SK-N-SH (cell line): ENCODE data around the gene SF3A2. TPM values are rescaled to one million over a fixed set of nuclear protein-coding genes. Genes with fewer than 3 reads are reported as not detected.

Source experiments
- CTCF ChIA-PET: fragments of 300-600, 350-600 bp; formaldehyde crosslinking; extraction: SDS; loops from one replicate; lab custom pipeline; 2021; lab: Yijun Ruan, JAX
- POLR2A ChIA-PET: fragments of 350-600 bp; sonication (Branson Sonifier 250); formaldehyde crosslinking; extraction: SDS; loops from one replicate; lab custom pipeline; 2020; ENCODE audit warnings: antibody characterized with exemption, inconsistent platforms; lab: Yijun Ruan, JAX
- DNase-seq: peaks from one replicate; pipeline ENCODE4 v3.0.0; 2012
- H2AFZ ChIP-seq: fragments of 200-600 bp; sonication (generic); 2 replicates; pipeline ENCODE4 v1.8.1; 2016; ENCODE audit warnings: antibody characterized with exemption, mild to moderate bottlenecking, low read depth
- H3F3A ChIP-seq: fragments of 200-600 bp; sonication (generic); replicated peaks from 2 replicates; pipeline ENCODE3; 2016; ENCODE audit warnings: antibody characterized with exemption, mild to moderate bottlenecking; ENCODE audit not compliant: insufficient read depth
- H3K27ac ChIP-seq, 2 experiments: fragments of 200-500 bp in 1 of 2; fragments of 200-600 bp in 1 of 2; sonication (Bioruptor generic) in 1 of 2; sonication (generic), shearing (Covaris generic) in 1 of 2; 2 replicates each; pipeline versions ENCODE4 v1.5.1 to v1.6.1; 2014 to 2016; ENCODE audit warnings: low read depth in 2 of 2, inconsistent platforms in 1 of 2, low read length in 1 of 2, mild to moderate bottlenecking in 1 of 2, mixed read lengths in 1 of 2
- H3K27me3 ChIP-seq: fragments of 200-600 bp; sonication (generic), shearing (Covaris generic); 2 replicates; pipeline ENCODE4 v1.6.1; 2016; ENCODE audit warnings: mixed run types; ENCODE audit not compliant: insufficient read depth
- H3K36me3 ChIP-seq, 2 experiments: fragments of 200-500 bp in 1 of 2; fragments of 200-600 bp in 1 of 2; sonication (Bioruptor generic) in 1 of 2; sonication (generic) in 1 of 2; replicated peaks in 1 of 2; 2 replicates each; pipeline versions ENCODE3 to v1.5.1; 2014 to 2016; ENCODE audit warnings: low read length in 1 of 2, mild to moderate bottlenecking in 1 of 2; ENCODE audit not compliant: insufficient read depth in 2 of 2, control insufficient read depth in 1 of 2
- H3K4me1 ChIP-seq, 2 experiments: fragments of 200-500 bp in 1 of 2; fragments of 200-600 bp in 1 of 2; sonication (Bioruptor generic) in 1 of 2; sonication (generic), shearing (Covaris generic) in 1 of 2; 2 replicates each; pipeline versions ENCODE4 v1.5.1 to v1.6.1; 2014 to 2016; ENCODE audit warnings: low read depth in 1 of 2, low read length in 1 of 2, mixed run types in 1 of 2; ENCODE audit not compliant: insufficient read depth in 2 of 2, control insufficient read depth in 1 of 2
- H3K4me2 ChIP-seq: fragments of 200-600 bp; sonication (generic), shearing (Covaris generic); 2 replicates; pipeline ENCODE4 v1.6.1; 2017; ENCODE audit warnings: mixed run types
- H3K4me3 ChIP-seq, 2 experiments: fragments of 200-500 bp in 1 of 2; fragments of 200-600 bp in 1 of 2; sonication (Bioruptor generic) in 1 of 2; sonication (generic), shearing (Covaris generic) in 1 of 2; 2 replicates each; pipeline versions ENCODE4 v1.5.1 to v1.8.1; 2014 to 2016; ENCODE audit warnings: low read depth in 2 of 2, inconsistent platforms in 1 of 2, low read length in 1 of 2, mild to moderate bottlenecking in 1 of 2, mixed read lengths in 1 of 2, moderate library complexity in 1 of 2
- H3K79me2 ChIP-seq: fragments of 200-600 bp; sonication (generic); 2 replicates; pipeline ENCODE4 v1.8.1; 2017; ENCODE audit warnings: mild to moderate bottlenecking; ENCODE audit not compliant: insufficient read depth
- H3K9ac ChIP-seq: fragments of 200-600 bp; sonication (generic); 2 replicates; pipeline ENCODE4 v1.6.1; 2017; ENCODE audit warnings: mixed run types
- H3K9me2 ChIP-seq: fragments of 200-600 bp; sonication (generic); 2 replicates; pipeline ENCODE4 v1.6.1; 2017; ENCODE audit warnings: mixed run types
- H3K9me3 ChIP-seq: fragments of 200-600 bp; sonication (generic); 2 replicates; pipeline ENCODE4 v1.6.1; 2017; ENCODE audit warnings: mixed run types, mild to moderate bottlenecking, moderate library complexity
- H4K20me1 ChIP-seq: fragments of 200-600 bp; sonication (generic); 2 replicates; pipeline ENCODE4 v1.6.1; 2017; ENCODE audit warnings: mild to moderate bottlenecking, mixed run types; ENCODE audit not compliant: insufficient read depth
- CHD2 ChIP-seq: fragments of 150-350 bp; IDR thresholded peaks from 2 replicates; pipeline ENCODE4 v1.6.1; 2018; ENCODE audit warnings: low read length; ENCODE audit not compliant: partially characterized antibody
- CTCF ChIP-seq: fragments of 200-600 bp; sonication (generic); IDR thresholded peaks from 2 replicates; pipeline ENCODE4 v1.6.1; 2017; ENCODE audit warnings: antibody characterized with exemption, mild to moderate bottlenecking, moderate library complexity
- FOSL2 ChIP-seq: IDR thresholded peaks from 2 replicates; pipeline ENCODE4 v1.4.0; 2012; ENCODE audit warnings: low read depth, mild to moderate bottlenecking, moderate library complexity, borderline replicate concordance
- GABPA ChIP-seq: IDR thresholded peaks from 2 replicates; pipeline ENCODE4 v1.4.0; 2012; ENCODE audit warnings: low read depth, mild to moderate bottlenecking
- GATA2 ChIP-seq: sonication (generic); formaldehyde crosslinking; IDR thresholded peaks from 2 replicates; pipeline ENCODE4 v1.5.0; 2020; ENCODE audit warnings: mild to moderate bottlenecking, missing genetic modification reagents
- JUND ChIP-seq: IDR thresholded peaks from 2 replicates; pipeline ENCODE4 v1.4.0; 2012
- NFIC ChIP-seq: IDR thresholded peaks from 2 replicates; pipeline ENCODE4 v1.4.0; 2012; ENCODE audit warnings: borderline replicate concordance
- PBX3 ChIP-seq: IDR thresholded peaks from 2 replicates; pipeline ENCODE4; 2012
- POLR2AphosphoS5 ChIP-seq: IDR thresholded peaks from 2 replicates; pipeline ENCODE4 v1.6.1; 2012; ENCODE audit warnings: low read depth, low read length
- RAD21 ChIP-seq: IDR thresholded peaks from 2 replicates; pipeline ENCODE4 v1.6.1; 2012; ENCODE audit warnings: mild to moderate bottlenecking, low read length
- SIN3A ChIP-seq: IDR thresholded peaks from 2 replicates; pipeline ENCODE4 v1.6.1; 2012; ENCODE audit warnings: low read depth, mild to moderate bottlenecking, low read length, moderate library complexity, borderline replicate concordance
- SMC3 ChIP-seq: IDR thresholded peaks from 2 replicates; pipeline ENCODE4 v1.6.1; 2012; ENCODE audit warnings: low read depth, low read length, improper control_type of control experiment
- TAF1 ChIP-seq: IDR thresholded peaks from 2 replicates; pipeline ENCODE4 v1.6.1; 2012; ENCODE audit warnings: low read depth, mild to moderate bottlenecking, low read length, moderate library complexity, borderline replicate concordance
- TEAD4 ChIP-seq: IDR thresholded peaks from 2 replicates; pipeline ENCODE4 v1.4.0; 2012; ENCODE audit warnings: mild to moderate bottlenecking, borderline replicate concordance; ENCODE audit not compliant: insufficient read depth
- YY1 ChIP-seq: IDR thresholded peaks from 2 replicates; pipeline ENCODE4 v1.4.0; 2012; ENCODE audit warnings: low read depth, mild to moderate bottlenecking
- WGBS: methylation state at CpG from one replicate; pipeline ENCODE4 v1.1.6; 2017; ENCODE audit warnings: low lambda C conversion rate; 5-methylcytosine and 5-hydroxymethylcytosine counted together
- polyA plus RNA-seq, 3 experiments: library from polyadenylated mRNA; depleted of rRNA; stranded (reverse); fragments of >200 nt; gene quantifications; 2 replicates each; pipeline ENCODE4 v1.2.3, GENCODE V29; 2012
- TF ChIP-seq, protein P1 (sequence below): fragments of 150-350 bp; IDR thresholded peaks from 2 replicates; pipeline ENCODE4 v1.6.1; 2017; ENCODE audit warnings: antibody characterized with exemption, low read length, low read depth, borderline replicate concordance
- TF ChIP-seq, protein P2 (sequence below): IDR thresholded peaks from 2 replicates; pipeline ENCODE4 v1.4.0; 2012; ENCODE audit warnings: low read depth, borderline replicate concordance

Gene SF3A2
- polyA plus RNA-seq, 1 of the 3 experiments (the other 2 are of a cell fraction), result 55.8 TPM

- TF ChIP-seq CTCF, result no peak
- TF ChIP-seq SIN3A, result no peak
- no peak for TF ChIP-seq RAD21
- TF ChIP-seq NFIC, result no peak
- no peak for TF ChIP-seq SMC3
- TF ChIP-seq, protein P1, sequence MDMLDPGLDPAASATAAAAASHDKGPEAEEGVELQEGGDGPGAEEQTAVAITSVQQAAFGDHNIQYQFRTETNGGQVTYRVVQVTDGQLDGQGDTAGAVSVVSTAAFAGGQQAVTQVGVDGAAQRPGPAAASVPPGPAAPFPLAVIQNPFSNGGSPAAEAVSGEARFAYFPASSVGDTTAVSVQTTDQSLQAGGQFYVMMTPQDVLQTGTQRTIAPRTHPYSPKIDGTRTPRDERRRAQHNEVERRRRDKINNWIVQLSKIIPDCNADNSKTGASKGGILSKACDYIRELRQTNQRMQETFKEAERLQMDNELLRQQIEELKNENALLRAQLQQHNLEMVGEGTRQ, result no peak
- TF ChIP-seq YY1, result no peak
- no peak for TF ChIP-seq FOSL2
- no peak for TF ChIP-seq GABPA
- no peak for TF ChIP-seq JUND
- TF ChIP-seq GATA2 (CRISPR knock-in tag), result no peak
- no peak for TF ChIP-seq TAF1
- no peaks in the 10 kb centered on the region for H3K9me3 ChIP-seq
- peak overlapping the region; percentile 81 for H3K4me2 ChIP-seq
- no peak for DNase-seq
- H3K9ac ChIP-seq, result peak overlapping the region; percentile 62
- H3K27ac ChIP-seq, result peak overlapping the region in 1 of 2 experiments; percentile 77; a peak in 2 of 4 replicates
- no peaks in the 10 kb centered on the region for H3K27me3 ChIP-seq
- 3% methylated on average over 19 of the region's 19 CpGs for WGBS
- POLR2A ChIA-PET, result interaction anchor here (2.2 kb wide), 1 partner anchor 15 kb away, joined by 13 read pairs; no protein-coding TSS in a partner anchor
- H3K4me3 ChIP-seq, result peak overlapping the region; percentile 69 to 91
- peaks cover 45% of the 10 kb centered on the region for H3K79me2 ChIP-seq
- CTCF ChIA-PET, result no interaction called here
- H3K9me2 ChIP-seq, result no peaks in the 10 kb centered on the region
- H3F3A ChIP-seq, result peaks cover 23% of the 10 kb centered on the region
- H4K20me1 ChIP-seq, result peaks cover 44% of the 10 kb centered on the region
- peaks cover 8 to 27% of the 10 kb centered on the region in 2 experiments; a peak in 3 of 4 replicates for H3K4me1 ChIP-seq
- H2AFZ ChIP-seq, result peak overlapping the region; percentile 80
- peaks cover 10 to 21% of the 10 kb centered on the region in 2 experiments for H3K36me3 ChIP-seq
Measured at GRCh38 chr19:2268861-2269243, 32.2 kb downstream of the SF3A2 start.

DNA sequence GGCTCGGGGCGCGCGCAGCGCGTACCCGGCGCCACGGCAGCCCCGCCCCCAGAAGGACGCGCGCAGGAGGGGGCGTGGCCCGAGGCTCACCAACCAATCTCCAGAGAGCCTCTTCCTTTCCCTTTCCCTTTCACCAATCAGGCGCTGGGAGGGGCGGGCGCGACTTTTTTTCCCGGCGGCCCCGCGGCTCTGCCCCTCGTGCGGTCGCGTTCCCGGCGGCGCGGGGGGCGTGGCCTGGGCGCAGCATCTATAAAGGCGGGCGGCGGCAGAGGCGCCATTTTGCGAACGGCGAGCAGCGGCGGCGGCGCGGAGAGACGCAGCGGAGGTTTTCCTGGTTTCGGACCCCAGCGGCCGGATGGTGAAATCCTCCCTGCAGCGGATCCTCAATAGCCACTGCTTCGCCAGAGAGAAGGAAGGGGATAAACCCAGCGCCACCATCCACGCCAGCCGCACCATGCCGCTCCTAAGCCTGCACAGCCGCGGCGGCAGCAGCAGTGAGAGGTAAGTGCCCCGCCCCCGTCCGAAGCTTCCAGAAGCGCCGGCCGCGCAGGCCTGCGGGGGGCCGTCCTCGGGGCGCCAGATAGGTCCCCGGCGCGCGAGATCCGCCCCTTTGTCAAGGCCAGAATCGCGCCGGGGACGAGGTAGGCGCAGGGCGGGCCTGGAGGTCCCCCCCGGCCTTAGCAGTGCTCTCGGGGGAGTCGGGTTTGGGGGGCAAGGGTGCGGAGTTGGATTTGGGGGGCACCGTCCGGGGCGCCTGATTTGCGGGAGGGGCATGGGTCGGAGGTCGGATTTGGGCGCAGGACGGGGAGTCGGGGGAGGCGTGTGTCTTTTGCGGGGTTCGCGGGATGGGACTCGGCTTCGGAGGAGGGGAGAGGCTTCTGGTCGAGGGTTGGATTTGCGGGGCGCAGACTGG, 32.9 kb downstream of the SF3A2 start:
- Histone ChIP-seq H3K36me3 (peaks cover 17 to 26% of the 10 kb centered on the region in 2 experiments), H3K79me2 (peaks cover 52% of the 10 kb centered on the region), H3F3A (peaks cover 23% of the 10 kb centered on the region), H3K27me3 (no peaks in the 10 kb centered on the region), H4K20me1 (peaks cover 50% of the 10 kb centered on the region), H3K9ac (peak overlapping the region; percentile 99), H3K27ac (peak overlapping the region; percentile 87), H2AFZ (peak overlapping the region; percentile 80; the same call in 1 of the 2 replicates), H3K9me2 (no peaks in the 10 kb centered on the region), H3K9me3 (no peaks in the 10 kb centered on the region), H3K4me2 (peak overlapping the region; percentile 90), H3K4me1 (peaks cover 8 to 32% of the 10 kb centered on the region in 2 experiments; a peak in 3 of 4 replicates), H3K4me3 (peak overlapping the region; percentile 91 to 100)
- peak; percentile 100 for DNase-seq
- ChIA-PET CTCF (interaction anchor here (1.0 to 11.9 kb wide), 5 partner anchors 25 to 124 kb away, joined by 3 to 284 read pairs (median 93); partner anchors contain the start of genes LINGO3, PLEKHJ1 and SF3A2), POLR2A (interaction anchor here (0.7 to 3.5 kb wide), 16 partner anchors 8 to 196 kb away, joined by 3 to 28 read pairs (median 4); partner anchors contain the start of genes AP3D1 and PLEKHJ1)
- WGBS, result 2% methylated on average over 18 of the region's 103 CpGs
- TF ChIP-seq TEAD4 (0 out of 2 replicates have a peak, but pooled peaks have one; percentile 57), POLR2AphosphoS5 (peak; percentile 99), JUND (no peak), CHD2 (peak; percentile 86), PBX3 (peak; percentile 29; the same call in 1 of the 2 replicates), CTCF (0 out of 2 replicates have a peak, but pooled peaks have one; percentile 26)
- TF ChIP-seq, protein P2, sequence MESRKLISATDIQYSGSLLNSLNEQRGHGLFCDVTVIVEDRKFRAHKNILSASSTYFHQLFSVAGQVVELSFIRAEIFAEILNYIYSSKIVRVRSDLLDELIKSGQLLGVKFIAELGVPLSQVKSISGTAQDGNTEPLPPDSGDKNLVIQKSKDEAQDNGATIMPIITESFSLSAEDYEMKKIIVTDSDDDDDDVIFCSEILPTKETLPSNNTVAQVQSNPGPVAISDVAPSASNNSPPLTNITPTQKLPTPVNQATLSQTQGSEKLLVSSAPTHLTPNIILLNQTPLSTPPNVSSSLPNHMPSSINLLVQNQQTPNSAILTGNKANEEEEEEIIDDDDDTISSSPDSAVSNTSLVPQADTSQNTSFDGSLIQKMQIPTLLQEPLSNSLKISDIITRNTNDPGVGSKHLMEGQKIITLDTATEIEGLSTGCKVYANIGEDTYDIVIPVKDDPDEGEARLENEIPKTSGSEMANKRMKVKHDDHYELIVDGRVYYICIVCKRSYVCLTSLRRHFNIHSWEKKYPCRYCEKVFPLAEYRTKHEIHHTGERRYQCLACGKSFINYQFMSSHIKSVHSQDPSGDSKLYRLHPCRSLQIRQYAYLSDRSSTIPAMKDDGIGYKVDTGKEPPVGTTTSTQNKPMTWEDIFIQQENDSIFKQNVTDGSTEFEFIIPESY, result no peak
